ENCODE measurements around the gene POC1B.

Gene POC1B

GRCh38 chr12:89448951-89449371, 76.9 kb downstream of the POC1B start:
- intact Hi-C loops (cut with DNase I; ENCODE audit: low total_unique reads) = no loop called here
- DNase-seq = no peak
- TF ChIP-seq CTCF (IDR thresholded peaks at IDR 0.05) = no peak

GRCh38 chr12:89448526-89448925, 77.3 kb downstream of the POC1B start:
- Histone ChIP-seq H3K36me3 (no peaks in the 10 kb centered on the region), H3K4me1 (peaks cover 4 to 33% (median 13%) of the 10 kb centered on the region in 4 donors), H3K27ac (no peak overlapping the region), H3K4me3 (no peak overlapping the region), H3K27me3 (no peaks in the 10 kb centered on the region), H3K9me3 (no peaks in the 10 kb centered on the region)
- DNase-seq = no peak
- TF ChIP-seq CTCF (IDR thresholded peaks at IDR 0.05) = no peak
- intact Hi-C loops (cut with DNase I; ENCODE audit: low total_unique reads) = no loop called here

More at GRCh38 chr12:89448951-89449371, 76.9 kb downstream of the POC1B start:
- Histone ChIP-seq H3K27ac (no peak overlapping the region), H3K27me3 (no peaks in the 10 kb centered on the region), H3K36me3 (no peaks in the 10 kb centered on the region), H3K4me3 (no peak overlapping the region), H3K9me3 (no peaks in the 10 kb centered on the region), H3K4me1 (peaks cover 4 to 36% (median 14%) of the 10 kb centered on the region in 4 donors)

- Histone ChIP-seq H3K27ac (no peak overlapping the region), H3K36me3 (no peaks in the 10 kb centered on the region), H3K4me3 (no peak overlapping the region), H3K27me3 (no peaks in the 10 kb centered on the region), H3K4me1 (no peaks in the 10 kb centered on the region), H3K9me3 (no peaks in the 10 kb centered on the region)
- no peak for DNase-seq
- intact Hi-C loops (cut with DNase I; ENCODE audit: low total_unique reads) = no loop called here
- no peak for TF ChIP-seq CTCF (IDR thresholded peaks at IDR 0.05)
These were observed 85.9 kb downstream of the POC1B start for GRCh38 chr12:89439941-89440340.

GRCh38 chr12:89437231-89437630, 88.6 kb downstream of the POC1B start:
- no peaks in the 10 kb centered on the region for H3K4me1 ChIP-seq
- intact Hi-C loops (cut with DNase I; ENCODE audit: low total_unique reads) = no loop called here
- no peak overlapping the region for H3K4me3 ChIP-seq
- no peaks in the 10 kb centered on the region for H3K27me3 ChIP-seq
- no peak for DNase-seq
- H3K36me3 ChIP-seq = no peaks in the 10 kb centered on the region
- no peaks in the 10 kb centered on the region for H3K9me3 ChIP-seq
- no peak overlapping the region for H3K27ac ChIP-seq
- TF ChIP-seq CTCF (IDR thresholded peaks at IDR 0.05) = no peak

GRCh38 chr12:89436062-89436461, 89.8 kb downstream of the POC1B start:
- H3K4me3 ChIP-seq = no peak overlapping the region
- H3K36me3 ChIP-seq = no peaks in the 10 kb centered on the region
- no peaks in the 10 kb centered on the region for H3K9me3 ChIP-seq
- no peak for DNase-seq
- no peaks in the 10 kb centered on the region for H3K4me1 ChIP-seq
- no peak overlapping the region for H3K27ac ChIP-seq
- no peaks in the 10 kb centered on the region for H3K27me3 ChIP-seq
- no peak for TF ChIP-seq CTCF (IDR thresholded peaks at IDR 0.05)
- intact Hi-C loops (cut with DNase I; ENCODE audit: low total_unique reads) = no loop called here

GRCh38 chr12:89433634-89434033, 92.2 kb downstream of the POC1B start:
- H3K27ac ChIP-seq = no peak overlapping the region
- H3K4me1 ChIP-seq = no peaks in the 10 kb centered on the region
- H3K27me3 ChIP-seq = no peaks in the 10 kb centered on the region
- intact Hi-C loops (cut with DNase I; ENCODE audit: low total_unique reads) = no loop called here
- no peak for DNase-seq
- no peak for TF ChIP-seq CTCF (IDR thresholded peaks at IDR 0.05)
- no peaks in the 10 kb centered on the region for H3K9me3 ChIP-seq
- H3K36me3 ChIP-seq = no peaks in the 10 kb centered on the region
- H3K4me3 ChIP-seq = no peak overlapping the region

Measured in tibial artery (tissue), 4 donors.